Measurements from ENCODE around the gene PAQR7. TPM values are rescaled to one million over a fixed set of nuclear protein-coding genes. Genes with fewer than 3 reads are reported as not detected.

Gene PAQR7
- total RNA-seq, 1 experiment from 2014 or later = 4.4 TPM

GRCh38 chr1:25922056-25922970, 46.8 kb upstream of the PAQR7 start:
- TF ChIP-seq CTCF (IDR thresholded peaks at IDR 0.05; ENCODE audit: unreplicated experiment) = no peak
- Mint-ChIP-seq H3K9me3 (ENCODE audit: unreplicated experiment) (no peaks in the 10 kb centered on the region), H3K36me3 (ENCODE audit: insufficient read depth, unreplicated experiment) (no peaks in the 10 kb centered on the region), H3K4me3 (ENCODE audit: unreplicated experiment) (peak overlapping the region; percentile 40), H3K27ac (ENCODE audit: low read depth, unreplicated experiment) (no peak overlapping the region), H3K27me3 (ENCODE audit: insufficient read depth, unreplicated experiment) (peaks cover 39% of the 10 kb centered on the region), H3K4me1 (ENCODE audit: insufficient read depth, unreplicated experiment) (no peaks in the 10 kb centered on the region)
- ChIA-PET CTCF (interaction anchor here (0.6 to 0.7 kb wide), 2 partner anchors 17 to 89 kb away, joined by 3 to 4 read pairs; no protein-coding TSS in a partner anchor), POLR2A (interaction anchor here (0.5 to 2.1 kb wide), 3 partner anchors 9 to 75 kb away, joined by 3 to 10 read pairs (median 3); partner anchors contain the start of gene PAFAH2)
- intact Hi-C loops (cut with micrococcal nuclease) = no loop called here
- no peak for DNase-seq (ENCODE audit: unreplicated experiment)
- no TSS peak for BruUV-seq (replicated peaks)

- POLR2A ChIA-PET = no interaction called here
- H3K27me3 Mint-ChIP-seq (ENCODE audit: insufficient read depth, unreplicated experiment) = peaks cover 4% of the 10 kb centered on the region
- CTCF ChIA-PET = no interaction called here
Measured at GRCh38 chr1:25918615-25919014, 43.1 kb upstream of the PAQR7 start.

DNA sequence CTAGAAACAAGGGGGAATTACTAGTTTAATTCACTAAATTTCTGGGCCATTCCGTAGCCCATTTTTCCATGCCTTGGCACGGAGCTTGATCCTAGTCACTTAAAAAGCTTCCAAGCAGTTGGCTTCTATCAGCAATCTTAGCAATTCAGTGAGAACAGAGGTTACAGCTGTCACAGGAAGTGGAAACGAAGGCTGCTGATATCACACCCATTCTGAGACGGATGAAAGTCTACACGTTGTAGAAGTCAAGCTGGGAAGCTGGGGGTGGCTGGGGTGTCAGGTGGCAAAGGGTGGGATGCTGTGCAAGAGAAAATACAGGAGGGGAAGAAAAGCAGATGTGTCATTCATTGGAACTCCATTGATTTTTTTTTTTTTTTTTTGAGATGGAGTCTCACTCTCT, 42.5 kb upstream of the PAQR7 start:
- ChIA-PET POLR2A (interaction anchor here (0.9 kb wide), 1 partner anchor 11 kb away, joined by 4 read pairs; no protein-coding TSS in a partner anchor), CTCF (interaction anchor here (0.6 kb wide), 1 partner anchor 13 kb away, joined by 3 read pairs; no protein-coding TSS in a partner anchor)
- H3K4me3 Mint-ChIP-seq (ENCODE audit: unreplicated experiment) = no peak overlapping the region
- BruUV-seq (replicated peaks) = no TSS peak
- intact Hi-C loops (cut with micrococcal nuclease) = no loop called here
- H3K27ac Mint-ChIP-seq (ENCODE audit: low read depth, unreplicated experiment) = no peak overlapping the region
- no peaks in the 10 kb centered on the region for H3K36me3 Mint-ChIP-seq (ENCODE audit: insufficient read depth, unreplicated experiment)
- no peaks in the 10 kb centered on the region for H3K27me3 Mint-ChIP-seq (ENCODE audit: insufficient read depth, unreplicated experiment)
- H3K4me1 Mint-ChIP-seq (ENCODE audit: insufficient read depth, unreplicated experiment) = no peaks in the 10 kb centered on the region
- no peak for DNase-seq (ENCODE audit: unreplicated experiment)
- H3K9me3 Mint-ChIP-seq (ENCODE audit: unreplicated experiment) = no peaks in the 10 kb centered on the region
- TF ChIP-seq CTCF (IDR thresholded peaks at IDR 0.05; ENCODE audit: unreplicated experiment) = no peak

More at GRCh38 chr1:25918615-25919014, 43.1 kb upstream of the PAQR7 start:
- no peak for TF ChIP-seq CTCF (IDR thresholded peaks at IDR 0.05; ENCODE audit: unreplicated experiment)
- H3K36me3 Mint-ChIP-seq (ENCODE audit: insufficient read depth, unreplicated experiment) = no peaks in the 10 kb centered on the region
- DNase-seq (ENCODE audit: unreplicated experiment) = no peak
- no peaks in the 10 kb centered on the region for H3K4me1 Mint-ChIP-seq (ENCODE audit: insufficient read depth, unreplicated experiment)
- intact Hi-C loops (cut with micrococcal nuclease) = no loop called here
- no peak overlapping the region for H3K27ac Mint-ChIP-seq (ENCODE audit: low read depth, unreplicated experiment)
- H3K4me3 Mint-ChIP-seq (ENCODE audit: unreplicated experiment) = no peak overlapping the region
- BruUV-seq (replicated peaks) = no TSS peak
- no peaks in the 10 kb centered on the region for H3K9me3 Mint-ChIP-seq (ENCODE audit: unreplicated experiment)

DNA sequence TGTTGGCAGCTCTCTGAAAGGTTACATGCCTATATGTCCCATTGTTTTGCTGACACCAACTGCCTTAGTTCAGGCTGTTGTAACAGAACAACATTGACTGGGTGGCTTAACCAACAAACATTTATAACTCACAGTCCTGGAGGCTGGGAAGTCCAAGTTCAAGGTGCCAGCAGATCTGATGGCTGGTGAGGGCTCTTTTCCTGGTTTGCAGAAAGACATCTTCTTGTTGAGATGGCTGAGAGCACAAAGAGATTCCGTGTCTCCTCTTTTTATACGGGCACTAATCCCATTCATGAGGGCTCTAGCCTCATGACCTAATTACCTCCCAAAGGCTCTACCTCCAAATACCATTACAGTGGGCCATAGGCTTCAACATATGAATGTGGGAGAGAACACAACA, 41.0 kb upstream of the PAQR7 start:
- no peak for DNase-seq (ENCODE audit: unreplicated experiment)
- BruUV-seq (replicated peaks) = no TSS peak
- no peak for TF ChIP-seq CTCF (IDR thresholded peaks at IDR 0.05; ENCODE audit: unreplicated experiment)
- Mint-ChIP-seq H3K27me3 (ENCODE audit: insufficient read depth, unreplicated experiment) (no peaks in the 10 kb centered on the region), H3K36me3 (ENCODE audit: insufficient read depth, unreplicated experiment) (no peaks in the 10 kb centered on the region), H3K4me1 (ENCODE audit: insufficient read depth, unreplicated experiment) (peaks cover 7% of the 10 kb centered on the region), H3K4me3 (ENCODE audit: unreplicated experiment) (no peak overlapping the region), H3K27ac (ENCODE audit: low read depth, unreplicated experiment) (no peak overlapping the region), H3K9me3 (ENCODE audit: unreplicated experiment) (no peaks in the 10 kb centered on the region)
- CTCF ChIA-PET = interaction anchor here (0.6 kb wide), 1 partner anchor 31 kb away, joined by 3 read pairs; no protein-coding TSS in a partner anchor
- POLR2A ChIA-PET = no interaction called here
- intact Hi-C loops (cut with micrococcal nuclease) = no loop called here

Measured in MCF 10A (cell line).